Right lobe of liver (tissue), 6 donors: Measurements from ENCODE around the gene ABCC1. TPM values are rescaled to one million over a fixed set of nuclear protein-coding genes. Genes with fewer than 3 reads are reported as not detected.
A peak's percentile ranks its signal among the peaks of the same experiment; 100 is the strongest.

Source experiments
- ATAC-seq, 4 donors: fragments of 200-7000 bp; cut with Tn5 transposase; one replicate each; pipeline ENCODE4 v1.9.1; 2020; ENCODE audit warnings: mild to moderate bottlenecking in 4 of 4, moderate library complexity in 4 of 4
- DNase-seq, 3 donors: peaks; one replicate each; pipeline ENCODE4 v3.0.0-alpha.2; 2020
- H3K27ac ChIP-seq, 3 donors: fragments of 200-600 bp; one replicate each; pipeline ENCODE4 v1.8.0; 2022
- H3K27me3 ChIP-seq, 2 donors: fragments of 200-600 bp; one replicate each; pipeline ENCODE4 v1.8.0; 2022
- H3K36me3 ChIP-seq, 4 donors: fragments of 200-600 bp; sonication (generic) in 1 of 4; one replicate each; pipeline versions ENCODE4 v1.5.1 to v1.8.0; 2017 to 2022; ENCODE audit warnings: control low read depth in 1 of 4
- H3K4me1 ChIP-seq, 4 donors: fragments of 200-600 bp; sonication (generic) in 1 of 4; one replicate each; pipeline versions ENCODE4 v1.5.1 to v1.8.0; 2017 to 2022; ENCODE audit warnings: control low read depth in 1 of 4
- H3K4me3 ChIP-seq, 3 donors: fragments of 200-600 bp; one replicate each; pipeline ENCODE4 v1.8.0; 2022
- H3K9me3 ChIP-seq, 4 donors: fragments of 200-600 bp; sonication (generic) in 1 of 4; one replicate each; pipeline versions ENCODE4 v1.5.1 to v1.8.0; 2017 to 2022; ENCODE audit warnings: control low read depth in 1 of 4
- CTCF ChIP-seq, 4 donors: fragments of 200-600 bp in 3 of 4; fragments of 450-650 bp in 1 of 4; IDR thresholded peaks; one replicate each; pipeline versions ENCODE4 v1.5.1 to v1.8.0; 2016 to 2022; ENCODE audit warnings: antibody characterized with exemption in 4 of 4, mild to moderate bottlenecking in 2 of 4
- POLR2A ChIP-seq: fragments of 450-650 bp; IDR thresholded peaks from one replicate; pipeline ENCODE4 v1.6.1; 2017; ENCODE audit warnings: antibody characterized with exemption, mild to moderate bottlenecking
- WGBS: methylation state at CpG from one replicate; pipeline ENCODE4 v1.1.6; 2018; ENCODE audit warnings: low coverage, low lambda C conversion rate; ENCODE audit not compliant: insufficient coverage; ENCODE audit errors: missing lambda C conversion rate; 5-methylcytosine and 5-hydroxymethylcytosine counted together
- intact Hi-C, 2 donors: fragments of 100-400 bp; cut with DNase I; formaldehyde crosslinking; loops; one replicate each; pipeline versions ENCODE4 v1.11.2 to v1.14.1; 2022
- total RNA-seq, 6 experiments: library from RNA; depleted of rRNA in 2 of 6; stranded (reverse); fragments of >200 nt in 2 of 6; fragmentation: NEBNext Ultra II Directional in 3 of 6; extraction: Animal tissue kit (Norgen Biotek cat#: 25700) in 3 of 6; gene quantifications; one replicate each; pipeline versions ENCODE4 v1.1.0 to v1.2.4, GENCODE V29; 2016 to 2023
- donor health status: DM: no; HTN: yes; CAD: no.
- donor health status: DM: no; HTN: no; CAD: no.
- donor health status: DM: no; HTN: no; CAD: no.
- donor health status: DM: no; HTN: yes; CAD: no.
- donor health status: DM: no; HTN: yes; CAD: no.

The ABCC1 gene
- total RNA-seq, 6 experiments from 2014 or later, result 1.9 to 6.7 (median 4.1) TPM

GRCh38 chr16:16148755-16149154 is 199.3 kb downstream of the ABCC1 start:
- peak overlapping the region in 1 of 3 donors; percentile 93 for H3K27ac ChIP-seq
- TF ChIP-seq POLR2A, result no peak
- TF ChIP-seq CTCF (IDR thresholded peaks at IDR 0.05), result no peak
- no peaks in the 10 kb centered on the region for H3K9me3 ChIP-seq
- WGBS, result 19% methylated on average over 9 of the region's 9 CpGs
- intact Hi-C loops, result no loop called here
- peaks cover 0 to 19% (median 2%) of the 10 kb centered on the region in 4 donors for H3K36me3 ChIP-seq
- no peak overlapping the region for H3K4me3 ChIP-seq
- peak in 2 of 3 donors; percentile 76 to 79 for DNase-seq
- no peaks in the 10 kb centered on the region for H3K27me3 ChIP-seq
- peaks cover 0 to 49% (median 20%) of the 10 kb centered on the region in 4 donors for H3K4me1 ChIP-seq
- peak; percentile 3 to 40 (median 22) for ATAC-seq

- intact Hi-C loops, result no loop called here
- TF ChIP-seq CTCF (IDR thresholded peaks at IDR 0.05) (no peak), POLR2A (no peak)
- H3K36me3 ChIP-seq, result peaks cover 0 to 28% (median 6%) of the 10 kb centered on the region in 4 donors
- peak overlapping the region in 1 of 3 donors; percentile 10 for H3K4me3 ChIP-seq
- H3K27ac ChIP-seq, result peak overlapping the region; percentile 38 to 93 (median 62)
- WGBS, result 33% methylated on average over 1 of the region's 10 CpGs
- peak; percentile 58 to 78 (median 70) for ATAC-seq
- H3K27me3 ChIP-seq, result no peaks in the 10 kb centered on the region
- DNase-seq, result peak; percentile 64 to 88 (median 88)
- no peaks in the 10 kb centered on the region for H3K9me3 ChIP-seq
- peaks cover 0 to 49% (median 20%) of the 10 kb centered on the region in 4 donors for H3K4me1 ChIP-seq
These were observed 200.3 kb downstream of the ABCC1 start for GRCh38 chr16:16149710-16150116.

- peak; percentile 56 to 80 (median 70) for ATAC-seq
- peak; percentile 69 to 95 (median 91) for DNase-seq
- H3K27ac ChIP-seq, result peak overlapping the region; percentile 38 to 93 (median 62)
- peaks cover 0 to 32% (median 7%) of the 10 kb centered on the region in 4 donors for H3K36me3 ChIP-seq
- intact Hi-C loops, result no loop called here
- 34% methylated on average over 11 of the region's 28 CpGs for WGBS
- peaks cover 0 to 49% (median 20%) of the 10 kb centered on the region in 4 donors for H3K4me1 ChIP-seq
- TF ChIP-seq POLR2A, result no peak
- no peak for TF ChIP-seq CTCF (IDR thresholded peaks at IDR 0.05)
- H3K4me3 ChIP-seq, result peak overlapping the region in 1 of 3 donors; percentile 10
- no peaks in the 10 kb centered on the region for H3K9me3 ChIP-seq
- no peaks in the 10 kb centered on the region for H3K27me3 ChIP-seq
These were observed 200.9 kb downstream of the ABCC1 start for GRCh38 chr16:16150117-16150877.

- peak overlapping the region in 2 of 3 donors; percentile 62 to 93 for H3K27ac ChIP-seq
- 100% methylated on average over 1 of the region's 4 CpGs for WGBS
- H3K4me3 ChIP-seq, result no peak overlapping the region
- H3K9me3 ChIP-seq, result no peaks in the 10 kb centered on the region
- peaks cover 0 to 49% (median 20%) of the 10 kb centered on the region in 4 donors for H3K4me1 ChIP-seq
- H3K27me3 ChIP-seq, result no peaks in the 10 kb centered on the region
- H3K36me3 ChIP-seq, result peaks cover 0 to 37% (median 7%) of the 10 kb centered on the region in 4 donors
- DNase-seq (no peak), ATAC-seq (no peak)
- intact Hi-C loops, result no loop called here
- no peak for TF ChIP-seq POLR2A
- no peak for TF ChIP-seq CTCF (IDR thresholded peaks at IDR 0.05)
These were observed 201.4 kb downstream of the ABCC1 start for GRCh38 chr16:16150878-16151152.
